ENCODE data around the gene IMMP2L. TPM values are rescaled to one million over a fixed set of nuclear protein-coding genes. Genes with fewer than 3 reads are reported as not detected.

IMMP2L gene
- polyA plus RNA-seq, 1 of the 3 experiments (the other 2 are of a cell fraction): 10.7 TPM

DNA sequence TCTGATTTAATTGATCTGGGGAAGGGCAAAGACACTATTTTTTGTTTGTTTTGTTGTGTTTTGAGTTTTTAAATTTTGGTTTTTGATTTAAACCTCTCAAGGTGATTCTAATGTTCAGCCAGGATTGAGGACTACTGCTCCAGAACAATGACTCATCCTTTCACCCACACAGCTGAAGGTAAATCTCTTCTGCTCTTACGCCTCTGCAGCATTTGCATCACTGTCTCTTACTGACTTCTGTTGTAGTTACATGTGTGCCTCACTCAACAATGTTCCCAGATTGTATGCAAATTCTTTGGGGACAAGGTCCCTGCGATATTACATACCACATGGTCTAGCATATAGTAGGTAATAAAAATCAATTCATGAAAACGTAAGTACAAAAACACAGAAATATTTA lies 938.9 kb downstream of the IMMP2L start:
- CTCF ChIA-PET: no interaction called here
- Histone ChIP-seq H3K4me3 (ENCODE audit: low read depth in 2 of 2, low read length in 1 of 2) (no peak overlapping the region), H3K27ac (ENCODE audit: low read depth in 2 of 2, low read length in 1 of 2) (no peak overlapping the region), H3K9me3 (no peaks in the 10 kb centered on the region), H3K9me2 (no peaks in the 10 kb centered on the region), H3K4me2 (no peak overlapping the region), H3K27me3 (ENCODE audit: insufficient read depth) (no peaks in the 10 kb centered on the region), H3K4me1 (ENCODE audit: control insufficient read depth in 1 of 2, insufficient read depth in 2 of 2, low read depth in 1 of 2, low read length in 1 of 2) (no peaks in the 10 kb centered on the region; a peak in 1 of 4 replicates), H3K36me3 (replicated peaks in 1 of 2; ENCODE audit: control insufficient read depth in 1 of 2, insufficient read depth in 2 of 2, low read length in 1 of 2) (no peaks in the 10 kb centered on the region), H3K9ac (no peak overlapping the region), H2AFZ (ENCODE audit: low read depth) (no peak overlapping the region), H3K79me2 (ENCODE audit: insufficient read depth) (no peaks in the 10 kb centered on the region), H3F3A (replicated peaks; ENCODE audit: insufficient read depth) (no peaks in the 10 kb centered on the region), H4K20me1 (ENCODE audit: insufficient read depth) (no peaks in the 10 kb centered on the region)
- no peak for DNase-seq
- POLR2A ChIA-PET: no interaction called here
- 43% methylated on average over 3 of the region's 3 CpGs for WGBS (ENCODE audit: low lambda C conversion rate)
- TF ChIP-seq GATA2 (CRISPR knock-in tag; IDR thresholded peaks at IDR 0.05) (no peak), MXI1 (IDR thresholded peaks at IDR 0.05; ENCODE audit: low read depth, low read length) (no peak), FOXM1 (IDR thresholded peaks at IDR 0.05; ENCODE audit: low read depth) (no peak), POLR2AphosphoS5 (IDR thresholded peaks at IDR 0.05; ENCODE audit: low read depth, low read length) (no peak), RCOR1 (IDR thresholded peaks at IDR 0.05; ENCODE audit: low read length) (no peak), SIN3A (IDR thresholded peaks at IDR 0.05; ENCODE audit: borderline replicate concordance, low read depth, low read length) (no peak), RAD21 (IDR thresholded peaks at IDR 0.05; ENCODE audit: low read length) (no peak), EP300 (IDR thresholded peaks at IDR 0.05; ENCODE audit: borderline replicate concordance in 1 of 2, low read depth in 1 of 2, low read length in 1 of 2) (no peak)
- TF ChIP-seq, protein P1, sequence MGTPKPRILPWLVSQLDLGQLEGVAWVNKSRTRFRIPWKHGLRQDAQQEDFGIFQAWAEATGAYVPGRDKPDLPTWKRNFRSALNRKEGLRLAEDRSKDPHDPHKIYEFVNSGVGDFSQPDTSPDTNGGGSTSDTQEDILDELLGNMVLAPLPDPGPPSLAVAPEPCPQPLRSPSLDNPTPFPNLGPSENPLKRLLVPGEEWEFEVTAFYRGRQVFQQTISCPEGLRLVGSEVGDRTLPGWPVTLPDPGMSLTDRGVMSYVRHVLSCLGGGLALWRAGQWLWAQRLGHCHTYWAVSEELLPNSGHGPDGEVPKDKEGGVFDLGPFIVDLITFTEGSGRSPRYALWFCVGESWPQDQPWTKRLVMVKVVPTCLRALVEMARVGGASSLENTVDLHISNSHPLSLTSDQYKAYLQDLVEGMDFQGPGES (IDR thresholded peaks at IDR 0.05; ENCODE audit: low read depth, low read length): no peak

GRCh38 chr7:110621289-110621688 lies 941.0 kb downstream of the IMMP2L start:
- Histone ChIP-seq H3K27ac (ENCODE audit: low read depth in 2 of 2, low read length in 1 of 2) (no peak overlapping the region), H2AFZ (ENCODE audit: low read depth) (no peak overlapping the region), H3K79me2 (ENCODE audit: insufficient read depth) (no peaks in the 10 kb centered on the region), H3K36me3 (replicated peaks in 1 of 2; ENCODE audit: control insufficient read depth in 1 of 2, insufficient read depth in 2 of 2, low read length in 1 of 2) (no peaks in the 10 kb centered on the region), H4K20me1 (ENCODE audit: insufficient read depth) (no peaks in the 10 kb centered on the region), H3F3A (replicated peaks; ENCODE audit: insufficient read depth) (no peaks in the 10 kb centered on the region), H3K4me3 (ENCODE audit: low read depth in 2 of 2, low read length in 1 of 2) (no peak overlapping the region), H3K4me1 (ENCODE audit: control insufficient read depth in 1 of 2, insufficient read depth in 2 of 2, low read depth in 1 of 2, low read length in 1 of 2) (no peaks in the 10 kb centered on the region; a peak in 1 of 4 replicates), H3K9me2 (no peaks in the 10 kb centered on the region), H3K9ac (no peak overlapping the region), H3K4me2 (no peak overlapping the region), H3K27me3 (ENCODE audit: insufficient read depth) (no peaks in the 10 kb centered on the region), H3K9me3 (no peaks in the 10 kb centered on the region)
- ChIA-PET CTCF (no interaction called here), POLR2A (no interaction called here)
- no peak for DNase-seq
- 33% methylated on average over 2 of the region's 2 CpGs for whole genome bisulfite sequencing (ENCODE audit: low lambda C conversion rate)
- TF ChIP-seq, protein P2, sequence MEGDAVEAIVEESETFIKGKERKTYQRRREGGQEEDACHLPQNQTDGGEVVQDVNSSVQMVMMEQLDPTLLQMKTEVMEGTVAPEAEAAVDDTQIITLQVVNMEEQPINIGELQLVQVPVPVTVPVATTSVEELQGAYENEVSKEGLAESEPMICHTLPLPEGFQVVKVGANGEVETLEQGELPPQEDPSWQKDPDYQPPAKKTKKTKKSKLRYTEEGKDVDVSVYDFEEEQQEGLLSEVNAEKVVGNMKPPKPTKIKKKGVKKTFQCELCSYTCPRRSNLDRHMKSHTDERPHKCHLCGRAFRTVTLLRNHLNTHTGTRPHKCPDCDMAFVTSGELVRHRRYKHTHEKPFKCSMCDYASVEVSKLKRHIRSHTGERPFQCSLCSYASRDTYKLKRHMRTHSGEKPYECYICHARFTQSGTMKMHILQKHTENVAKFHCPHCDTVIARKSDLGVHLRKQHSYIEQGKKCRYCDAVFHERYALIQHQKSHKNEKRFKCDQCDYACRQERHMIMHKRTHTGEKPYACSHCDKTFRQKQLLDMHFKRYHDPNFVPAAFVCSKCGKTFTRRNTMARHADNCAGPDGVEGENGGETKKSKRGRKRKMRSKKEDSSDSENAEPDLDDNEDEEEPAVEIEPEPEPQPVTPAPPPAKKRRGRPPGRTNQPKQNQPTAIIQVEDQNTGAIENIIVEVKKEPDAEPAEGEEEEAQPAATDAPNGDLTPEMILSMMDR (IDR thresholded peaks at IDR 0.05): no peak
- TF ChIP-seq NFIC (IDR thresholded peaks at IDR 0.05; ENCODE audit: borderline replicate concordance) (no peak), TEAD4 (IDR thresholded peaks at IDR 0.05; ENCODE audit: borderline replicate concordance, insufficient read depth) (no peak), YY1 (IDR thresholded peaks at IDR 0.05; ENCODE audit: low read depth) (no peak), FOSL2 (IDR thresholded peaks at IDR 0.05; ENCODE audit: borderline replicate concordance, low read depth) (no peak), MAX (IDR thresholded peaks at IDR 0.05; ENCODE audit: low read depth) (no peak), JUND (IDR thresholded peaks at IDR 0.05) (no peak), SMC3 (IDR thresholded peaks at IDR 0.05; ENCODE audit: low read depth, low read length) (no peak), TAF1 (IDR thresholded peaks at IDR 0.05; ENCODE audit: borderline replicate concordance, low read depth, low read length) (no peak), POLR2AphosphoS5 (IDR thresholded peaks at IDR 0.05; ENCODE audit: low read depth, low read length) (no peak), FOXJ3 (CRISPR knock-in tag; IDR thresholded peaks at IDR 0.05) (no peak), TCF12 (IDR thresholded peaks at IDR 0.05) (no peak), PBX3 (IDR thresholded peaks at IDR 0.05) (no peak), ELF1 (IDR thresholded peaks at IDR 0.05) (no peak), GATA2 (CRISPR knock-in tag; IDR thresholded peaks at IDR 0.05) (no peak), ZBTB33 (IDR thresholded peaks at IDR 0.05; ENCODE audit: borderline replicate concordance, low read depth) (no peak), FOXM1 (IDR thresholded peaks at IDR 0.05; ENCODE audit: low read depth) (no peak)

Measured in SK-N-SH (cell line).